Renal pelvis (tissue), 4 donors: ENCODE measurements around the gene ENO2. TPM values are rescaled to one million over a fixed set of nuclear protein-coding genes. Genes with fewer than 3 reads are reported as not detected.
"Not testable (repeated sequence)": the region's sequence is repeated elsewhere in the genome, so short reads cannot be mapped to it uniquely, and the experiment has no call there.

Experiments
- DNase-seq: peaks from one replicate; pipeline ENCODE4 v3.0.0-alpha.2; 2013
- polyA plus RNA-seq, 3 donors: library from polyadenylated mRNA; unstranded; fragments of 120-200 nt; gene quantifications; one replicate each; pipeline ENCODE4 v1.2.1, GENCODE V29; 2013; ENCODE audit not compliant: insufficient read length in 3 of 3

The ENO2 gene
- polyA plus RNA-seq, 3 donors, result 12.6 to 17.2 (median 14.1) TPM

GRCh38 chr12:6908141-6908540 lies 6.2 kb upstream of the ENO2 start:
- DNase-seq, result not testable (repeated sequence)

- no peak for DNase-seq
Observed at GRCh38 chr12:6909421-6910145, 4.8 kb upstream of the ENO2 start.

GRCh38 chr12:6912164-6912935 lies 2.0 kb upstream of the ENO2 start:
- no peak for DNase-seq

GRCh38 chr12:6914947-6915788 lies 788 bp downstream of the ENO2 start:
- no peak for DNase-seq

- DNase-seq, result no peak
Observed at GRCh38 chr12:6915789-6916285, 1.5 kb downstream of the ENO2 start.

GRCh38 chr12:6916426-6917200 lies 2.2 kb downstream of the ENO2 start:
- DNase-seq, result no peak

GRCh38 chr12:6917491-6918231 lies 3.3 kb downstream of the ENO2 start:
- no peak for DNase-seq

GRCh38 chr12:6919588-6919987 lies 5.2 kb downstream of the ENO2 start:
- DNase-seq, result no peak

- no peak for DNase-seq
Observed at GRCh38 chr12:6921539-6921938, 7.2 kb downstream of the ENO2 start.

GRCh38 chr12:6921996-6922946 lies 7.9 kb downstream of the ENO2 start:
- no peak for DNase-seq

GRCh38 chr12:6923003-6923732 lies 8.8 kb downstream of the ENO2 start:
- no peak for DNase-seq

GRCh38 chr12:6923851-6924250 lies 9.5 kb downstream of the ENO2 start:
- DNase-seq, result no peak

- DNase-seq, result no peak
Observed at GRCh38 chr12:6925239-6925539, 10.8 kb downstream of the ENO2 start.

GRCh38 chr12:6925540-6926279 lies 11.3 kb downstream of the ENO2 start:
- no peak for DNase-seq

- peak; percentile 90 for DNase-seq
Observed at GRCh38 chr12:6927379-6928021, 13.1 kb downstream of the ENO2 start, which contains the start of gene ATN1. Gene ATN1, plus strand, starts transcription at chr12:6927959. Its CDS starts 6,043 bp downstream, at chr12:6934002.

GRCh38 chr12:6928022-6928702 lies 13.8 kb downstream of the ENO2 start:
- no peak for DNase-seq
